Natural killer cell (primary cell): Measurements from ENCODE around the gene SLC6A3. TPM values are rescaled to one million over a fixed set of nuclear protein-coding genes. Genes with fewer than 3 reads are reported as not detected.

ENCODE experiments used
- ATAC-seq, 3 donors: fragments of 150-1000 bp in 2 of 3; fragments of 200-7000 bp in 1 of 3; cut with Tn5 transposase; 1 replicate in 1 of 3; 2 replicates in 2 of 3; pipeline ENCODE4 v1.10.0; 2021; ENCODE audit warnings: mild to moderate bottlenecking in 2 of 3, moderate library complexity in 2 of 3
- DNase-seq, 2 donors: peaks; one replicate each; pipeline versions ENCODE4 v3.0.0 to v3.0.0-alpha.2; 2013 to 2021; ENCODE audit warnings: mixed read lengths in 1 of 2
- H3K27ac ChIP-seq: one replicate; pipeline ENCODE4 v1.5.1; 2013; ENCODE audit warnings: mild to moderate bottlenecking, low read length
- H3K27me3 ChIP-seq: one replicate; pipeline ENCODE4 v1.6.1; 2013; ENCODE audit warnings: low read length; ENCODE audit not compliant: control insufficient read depth, insufficient read depth
- H3K36me3 ChIP-seq: one replicate; pipeline ENCODE4 v1.6.1; 2013; ENCODE audit warnings: low read length; ENCODE audit not compliant: control insufficient read depth, insufficient read depth
- H3K4me1 ChIP-seq: one replicate; pipeline ENCODE4 v1.6.1; 2013; ENCODE audit warnings: low read length; ENCODE audit not compliant: control insufficient read depth, insufficient read depth
- H3K4me3 ChIP-seq: one replicate; pipeline ENCODE4 v1.5.1; 2013; ENCODE audit warnings: low read length
- H3K9me3 ChIP-seq: one replicate; pipeline ENCODE4 v1.6.1; 2013; ENCODE audit warnings: low read length; ENCODE audit not compliant: control insufficient read depth, insufficient read depth
- H3K27ac Mint-ChIP-seq, 2 donors: one replicate each; pipeline ENCODE4 v1.8.0; 2022; ENCODE audit warnings: mild to moderate bottlenecking in 2 of 2, mixed read lengths in 2 of 2, moderate library complexity in 1 of 2
- H3K27me3 Mint-ChIP-seq, 2 donors: one replicate each; pipeline ENCODE4 v1.8.0; 2022; ENCODE audit warnings: low read depth in 2 of 2, mixed read lengths in 2 of 2
- H3K36me3 Mint-ChIP-seq: one replicate; pipeline ENCODE4 v1.8.0; 2022; ENCODE audit warnings: mixed read lengths
- H3K4me1 Mint-ChIP-seq, 2 donors: one replicate each; pipeline ENCODE4 v1.8.0; 2022; ENCODE audit warnings: mixed read lengths in 2 of 2
- H3K4me3 Mint-ChIP-seq: one replicate; pipeline ENCODE4 v1.8.0; 2022; ENCODE audit warnings: mild to moderate bottlenecking, moderate library complexity, mixed read lengths
- H3K9me3 Mint-ChIP-seq, 2 donors: one replicate each; pipeline ENCODE4 v1.8.0; 2022; ENCODE audit warnings: mixed read lengths in 2 of 2
- CTCF ChIP-seq: fragments of 200-600 bp; IDR thresholded peaks from one replicate; pipeline ENCODE4 v1.8.0; 2022; ENCODE audit warnings: antibody characterized with exemption
- WGBS: methylation state at CpG from one replicate; pipeline ENCODE4 v1.1.7; 2013; ENCODE audit warnings: missing lambda C conversion rate; ENCODE audit not compliant: insufficient coverage; 5-methylcytosine and 5-hydroxymethylcytosine counted together
- intact Hi-C: fragments of 100-400 bp; cut with micrococcal nuclease; formaldehyde crosslinking; loops from one replicate; pipeline ENCODE4 v1.14.2; 2022
- total RNA-seq, 4 donors: library from RNA; stranded (reverse); fragments of 120-200 nt in 1 of 4; gene quantifications; one replicate each; pipeline versions ENCODE4 v1.2.3 to v1.2.4, GENCODE V29; 2013 to 2022

Gene SLC6A3
- total RNA-seq, 3 donors from 2014 or later (not counting 1 experiment from before 2014, with no cell fraction given), result not detected

- ATAC-seq, result no peak
- no peak for DNase-seq
Measured at GRCh38 chr5:1438871-1439270, 6.4 kb downstream of the SLC6A3 start.

GRCh38 chr5:1437876-1438559 lies 7.2 kb downstream of the SLC6A3 start:
- H3K9me3 Mint-ChIP-seq, result peaks cover 3 to 4% of the 10 kb centered on the region in 2 donors
- no peak overlapping the region for H3K27ac Mint-ChIP-seq
- no peaks in the 10 kb centered on the region for H3K9me3 ChIP-seq
- H3K4me1 Mint-ChIP-seq, result no peaks in the 10 kb centered on the region
- ATAC-seq, result no peak
- H3K4me3 ChIP-seq, result no peak overlapping the region
- H3K36me3 ChIP-seq, result no peaks in the 10 kb centered on the region
- no peak for TF ChIP-seq CTCF
- intact Hi-C loops, result no loop called here
- H3K4me3 Mint-ChIP-seq, result no peak overlapping the region
- H3K27me3 ChIP-seq, result peaks cover 5% of the 10 kb centered on the region
- peaks cover 5 to 21% of the 10 kb centered on the region in 2 donors for H3K27me3 Mint-ChIP-seq
- 87% methylated on average over 25 of the region's 25 CpGs for whole genome bisulfite sequencing
- no peaks in the 10 kb centered on the region for H3K36me3 Mint-ChIP-seq
- no peak overlapping the region for H3K27ac ChIP-seq
- H3K4me1 ChIP-seq, result no peaks in the 10 kb centered on the region
- no peak for DNase-seq

More at GRCh38 chr5:1438871-1439270, 6.4 kb downstream of the SLC6A3 start:
- no peaks in the 10 kb centered on the region for H3K4me1 Mint-ChIP-seq
- intact Hi-C loops, result no loop called here
- Histone ChIP-seq H3K27me3 (peaks cover 12% of the 10 kb centered on the region), H3K9me3 (no peaks in the 10 kb centered on the region), H3K27ac (no peak overlapping the region), H3K4me3 (no peak overlapping the region), H3K36me3 (no peaks in the 10 kb centered on the region), H3K4me1 (peaks cover under 1% of the 10 kb centered on the region)
- peaks cover 3 to 4% of the 10 kb centered on the region in 2 donors for H3K9me3 Mint-ChIP-seq
- H3K27ac Mint-ChIP-seq, result no peak overlapping the region
- 92% methylated on average over 19 of the region's 21 CpGs for WGBS
- H3K36me3 Mint-ChIP-seq, result no peaks in the 10 kb centered on the region
- peaks cover 13 to 29% of the 10 kb centered on the region in 2 donors for H3K27me3 Mint-ChIP-seq
- no peak for TF ChIP-seq CTCF
- no peak overlapping the region for H3K4me3 Mint-ChIP-seq

- intact Hi-C loops, result no loop called here
- H3K36me3 ChIP-seq, result no peaks in the 10 kb centered on the region
- H3K4me1 Mint-ChIP-seq, result no peaks in the 10 kb centered on the region
- H3K27ac ChIP-seq, result no peak overlapping the region
- DNase-seq, result no peak
- no peaks in the 10 kb centered on the region for H3K9me3 ChIP-seq
- no peaks in the 10 kb centered on the region for H3K4me1 ChIP-seq
- TF ChIP-seq CTCF, result no peak
- ATAC-seq, result no peak
- H3K27me3 ChIP-seq, result no peaks in the 10 kb centered on the region
- H3K36me3 Mint-ChIP-seq, result no peaks in the 10 kb centered on the region
- no peak overlapping the region for H3K4me3 Mint-ChIP-seq
- H3K27me3 Mint-ChIP-seq, result peaks cover 0 to 15% of the 10 kb centered on the region in 2 donors
- no peak overlapping the region for H3K27ac Mint-ChIP-seq
- 56% methylated on average over 11 of the region's 11 CpGs for WGBS
- peaks cover 3 to 4% of the 10 kb centered on the region in 2 donors for H3K9me3 Mint-ChIP-seq
- H3K4me3 ChIP-seq, result no peak overlapping the region
Measured at GRCh38 chr5:1437226-1437829, 7.9 kb downstream of the SLC6A3 start.
